Effector memory CD8-positive, alpha-beta T cell (primary cell): ENCODE data around the gene SGK1.
A peak's percentile ranks its signal among the peaks of the same experiment; 100 is the strongest.
"Not testable (repeated sequence)": the region's sequence is repeated elsewhere in the genome, so short reads cannot be mapped to it uniquely, and the experiment has no call there.

Experiments
- ATAC-seq: fragments of 150-1000 bp; cut with Tn5 transposase; replicated peaks from 2 replicates; pipeline ENCODE4 v1.10.0; 2021; ENCODE audit warnings: mild to moderate bottlenecking, moderate library complexity
- DNase-seq, 3 experiments: peaks; one replicate each; pipeline ENCODE4 v3.0.0; 2021
- H3K27ac Mint-ChIP-seq, 2 donors: one replicate each; pipeline ENCODE4 v1.8.0; 2022; ENCODE audit warnings: mild to moderate bottlenecking in 2 of 2, mixed read lengths in 2 of 2, moderate library complexity in 2 of 2
- H3K27me3 Mint-ChIP-seq, 2 donors: one replicate each; pipeline ENCODE4 v1.8.0; 2022; ENCODE audit warnings: mixed read lengths in 2 of 2
- H3K36me3 Mint-ChIP-seq: one replicate; pipeline ENCODE4 v1.8.0; 2022; ENCODE audit warnings: mild to moderate bottlenecking, moderate library complexity, mixed read lengths; ENCODE audit not compliant: insufficient read depth
- H3K4me1 Mint-ChIP-seq, 2 donors: one replicate each; pipeline ENCODE4 v1.8.0; 2022; ENCODE audit warnings: low read depth in 2 of 2, mixed read lengths in 2 of 2
- H3K4me3 Mint-ChIP-seq, 2 donors: one replicate each; pipeline ENCODE4 v1.8.0; 2022; ENCODE audit warnings: mild to moderate bottlenecking in 2 of 2, mixed read lengths in 2 of 2, moderate library complexity in 2 of 2
- H3K9me3 Mint-ChIP-seq, 2 donors: one replicate each; pipeline ENCODE4 v1.8.0; 2022; ENCODE audit warnings: mixed read lengths in 2 of 2

The SGK1 gene

DNA sequence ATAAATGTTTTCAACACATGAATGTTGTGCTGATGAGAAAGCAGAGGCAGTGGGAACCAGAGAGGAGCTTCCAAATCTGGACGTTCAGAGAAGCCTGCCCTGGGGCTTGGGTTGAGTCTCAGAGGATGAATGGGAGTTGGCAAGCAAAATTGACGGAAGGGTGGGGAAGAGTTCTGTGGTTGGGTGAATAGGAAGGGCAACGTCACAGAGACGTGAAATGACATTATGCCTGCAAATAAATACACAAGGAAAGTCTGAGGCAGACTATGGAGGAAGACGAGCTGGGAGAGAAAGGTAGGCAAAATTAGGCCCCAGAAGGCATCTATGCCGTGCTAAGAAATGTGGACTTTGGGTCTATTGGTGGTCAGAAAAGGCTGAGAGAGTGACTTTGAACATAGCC, 25.2 kb upstream of the SGK1 start:
- Mint-ChIP-seq H3K4me1 (no peaks in the 10 kb centered on the region), H3K27me3 (no peaks in the 10 kb centered on the region), H3K27ac (no peak overlapping the region), H3K9me3 (no peaks in the 10 kb centered on the region), H3K36me3 (no peaks in the 10 kb centered on the region), H3K4me3 (no peak overlapping the region)
- DNase-seq (no peak), ATAC-seq (no peak)

DNA sequence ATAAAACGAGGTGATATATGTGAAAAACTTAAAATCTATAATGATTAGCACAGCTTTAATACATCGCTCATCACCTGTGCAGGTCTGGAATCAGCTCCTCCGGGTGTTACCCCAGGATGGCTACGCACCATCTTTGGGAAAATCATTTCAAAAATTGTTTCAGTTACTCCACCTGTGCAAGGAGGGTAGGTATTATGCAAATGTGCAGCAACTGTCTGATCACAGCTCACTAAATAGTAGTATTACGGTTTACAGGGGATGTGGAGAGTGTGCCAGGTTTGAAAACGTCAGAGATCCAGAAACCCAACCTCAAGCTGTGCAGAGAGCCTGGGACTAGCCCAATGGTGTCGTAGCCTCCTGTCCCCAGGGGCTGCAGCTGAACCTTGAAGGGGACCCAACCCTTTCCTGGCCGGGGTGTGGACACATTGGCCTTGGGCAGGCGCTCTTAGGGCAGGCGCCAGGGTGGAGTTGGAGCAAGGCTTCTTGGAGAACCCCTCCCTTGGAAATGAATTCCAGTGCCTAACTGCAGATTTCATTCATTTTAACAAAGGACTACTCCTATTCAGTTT, 24.2 kb upstream of the SGK1 start:
- no peak overlapping the region for H3K27ac Mint-ChIP-seq
- peaks cover 0 to 4% of the 10 kb centered on the region in 2 donors for H3K4me1 Mint-ChIP-seq
- H3K9me3 Mint-ChIP-seq = no peaks in the 10 kb centered on the region
- DNase-seq = no peak
- H3K27me3 Mint-ChIP-seq = no peaks in the 10 kb centered on the region
- H3K36me3 Mint-ChIP-seq = no peaks in the 10 kb centered on the region
- no peak for ATAC-seq
- no peak overlapping the region for H3K4me3 Mint-ChIP-seq

DNA sequence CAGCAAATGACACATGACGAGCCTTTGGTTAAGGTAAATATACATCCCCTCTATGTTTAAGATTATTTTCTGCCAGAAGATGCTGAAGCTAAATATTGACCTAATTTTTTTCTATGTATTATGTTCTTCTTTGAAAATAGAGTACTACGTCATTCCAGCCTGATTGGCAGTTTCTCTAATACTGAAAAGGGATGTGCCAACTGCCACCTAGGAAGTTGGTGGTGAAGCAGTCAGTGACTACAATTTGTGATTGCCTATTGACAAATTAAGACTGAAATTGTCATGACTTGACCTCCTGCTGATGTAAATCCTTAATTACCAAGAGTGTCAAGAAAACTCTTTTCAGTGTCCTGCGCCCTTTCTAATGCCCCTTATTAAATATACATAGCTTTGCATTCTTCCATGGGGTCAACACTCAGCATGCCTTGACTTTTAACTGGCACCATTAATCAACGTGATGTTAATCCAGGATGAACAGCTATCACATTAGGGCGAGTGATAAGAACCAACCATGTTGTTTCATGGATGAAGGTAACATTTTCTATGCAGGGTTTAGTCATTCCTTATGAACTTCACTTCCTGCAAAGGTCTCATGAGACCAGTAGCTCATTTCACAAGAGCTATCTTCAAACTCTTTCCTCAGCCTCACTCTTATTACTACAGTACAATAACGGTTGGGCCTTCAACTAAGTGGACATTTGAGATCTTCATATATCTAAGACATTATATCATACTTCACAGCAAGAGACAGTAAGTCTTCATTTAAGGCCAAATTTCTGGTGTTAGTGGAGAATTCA, 22.5 kb upstream of the SGK1 start:
- peaks cover 0 to 4% of the 10 kb centered on the region in 2 donors for H3K4me1 Mint-ChIP-seq
- DNase-seq = no peak
- ATAC-seq = no peak
- no peak overlapping the region for H3K4me3 Mint-ChIP-seq
- H3K27ac Mint-ChIP-seq = no peak overlapping the region
- no peaks in the 10 kb centered on the region for H3K9me3 Mint-ChIP-seq
- no peaks in the 10 kb centered on the region for H3K36me3 Mint-ChIP-seq
- no peaks in the 10 kb centered on the region for H3K27me3 Mint-ChIP-seq

DNA sequence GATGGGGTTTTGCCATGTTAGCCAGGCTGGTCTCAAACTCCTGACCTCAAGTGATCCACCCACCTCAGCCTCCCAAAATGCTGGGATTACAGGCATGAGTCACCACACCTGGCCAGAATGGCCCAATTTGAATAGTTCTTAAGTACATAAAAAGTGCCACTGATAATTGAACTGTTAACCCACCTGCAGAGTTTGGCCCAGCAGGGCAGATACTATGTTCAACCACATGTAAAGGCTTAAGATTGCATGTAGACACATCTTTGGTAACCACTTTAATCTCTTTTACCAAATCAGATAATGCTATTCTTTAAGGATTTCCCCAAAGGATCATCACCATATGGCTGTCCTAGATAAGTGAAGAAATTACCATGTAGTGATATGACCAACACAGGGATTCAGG, 21.3 kb upstream of the SGK1 start:
- Mint-ChIP-seq H3K4me1 (peaks cover 0 to 4% of the 10 kb centered on the region in 2 donors), H3K27me3 (no peaks in the 10 kb centered on the region), H3K4me3 (no peak overlapping the region), H3K36me3 (no peaks in the 10 kb centered on the region), H3K9me3 (no peaks in the 10 kb centered on the region), H3K27ac (no peak overlapping the region)
- DNase-seq (no peak), ATAC-seq (no peak)

- no peak overlapping the region for H3K4me3 Mint-ChIP-seq
- ATAC-seq (peak; percentile 56), DNase-seq (no peak)
- no peaks in the 10 kb centered on the region for H3K36me3 Mint-ChIP-seq
- H3K4me1 Mint-ChIP-seq = no peaks in the 10 kb centered on the region
- H3K27me3 Mint-ChIP-seq = no peaks in the 10 kb centered on the region
- no peak overlapping the region for H3K27ac Mint-ChIP-seq
- no peaks in the 10 kb centered on the region for H3K9me3 Mint-ChIP-seq
Measured at GRCh38 chr6:134331256-134331655, 13.3 kb upstream of the SGK1 start.

DNA sequence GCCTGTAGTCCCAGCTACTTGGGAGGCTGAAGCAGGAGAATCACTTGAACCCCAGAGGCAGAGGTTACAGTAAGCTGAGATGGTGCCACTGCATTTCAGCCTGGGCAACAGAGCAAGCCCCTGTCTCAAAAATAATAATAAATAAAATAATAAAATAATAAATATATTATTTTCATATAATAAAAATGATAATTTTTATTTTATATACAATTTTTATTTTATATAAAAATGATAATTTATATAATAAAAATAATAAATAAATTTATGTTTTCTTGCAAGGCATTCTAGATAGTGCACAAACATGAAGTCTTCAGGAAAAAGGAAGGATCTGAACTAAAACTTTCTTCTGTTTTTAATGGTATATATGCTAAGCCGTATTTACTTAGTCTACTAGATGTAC, 12.6 kb upstream of the SGK1 start:
- Mint-ChIP-seq H3K27me3 (no peaks in the 10 kb centered on the region), H3K9me3 (no peaks in the 10 kb centered on the region), H3K27ac (no peak overlapping the region), H3K36me3 (no peaks in the 10 kb centered on the region), H3K4me3 (no peak overlapping the region), H3K4me1 (no peaks in the 10 kb centered on the region)
- no peak for ATAC-seq
- no peak for DNase-seq

GRCh38 chr6:134328792-134329191, 10.9 kb upstream of the SGK1 start:
- DNase-seq = no peak
- H3K9me3 Mint-ChIP-seq = no peaks in the 10 kb centered on the region
- no peaks in the 10 kb centered on the region for H3K36me3 Mint-ChIP-seq
- no peaks in the 10 kb centered on the region for H3K4me1 Mint-ChIP-seq
- H3K4me3 Mint-ChIP-seq = no peak overlapping the region
- no peak for ATAC-seq
- H3K27ac Mint-ChIP-seq = no peak overlapping the region
- H3K27me3 Mint-ChIP-seq = no peaks in the 10 kb centered on the region

- Mint-ChIP-seq H3K27me3 (no peaks in the 10 kb centered on the region), H3K9me3 (no peaks in the 10 kb centered on the region), H3K4me3 (no peak overlapping the region), H3K36me3 (no peaks in the 10 kb centered on the region), H3K4me1 (no peaks in the 10 kb centered on the region), H3K27ac (no peak overlapping the region)
- ATAC-seq = no peak
- DNase-seq = no peak
Measured at GRCh38 chr6:134328138-134328537, 10.2 kb upstream of the SGK1 start.

DNA sequence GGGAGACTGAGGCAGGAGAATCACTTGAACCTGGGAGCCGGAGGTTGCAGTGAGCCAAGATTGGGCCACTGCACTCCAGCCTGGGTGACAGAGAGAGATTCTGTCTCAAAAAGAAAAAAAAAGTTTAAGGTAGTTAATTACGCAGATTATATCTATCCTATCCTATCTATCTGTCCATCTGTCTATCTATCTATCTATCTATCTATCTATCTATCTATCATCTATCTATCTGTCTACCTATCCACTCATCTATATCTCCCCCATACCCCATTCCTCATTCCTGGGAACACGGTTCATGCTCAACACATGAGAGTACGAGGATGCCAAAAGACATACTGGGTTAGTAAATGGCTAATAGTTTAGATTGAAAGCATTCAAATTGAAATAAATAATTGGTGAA, 8.3 kb upstream of the SGK1 start:
- H3K9me3 Mint-ChIP-seq, H3K4me3 Mint-ChIP-seq, H3K27me3 Mint-ChIP-seq, H3K36me3 Mint-ChIP-seq, DNase-seq, H3K4me1 Mint-ChIP-seq, H3K27ac Mint-ChIP-seq, ATAC-seq: not testable (repeated sequence)

DNA sequence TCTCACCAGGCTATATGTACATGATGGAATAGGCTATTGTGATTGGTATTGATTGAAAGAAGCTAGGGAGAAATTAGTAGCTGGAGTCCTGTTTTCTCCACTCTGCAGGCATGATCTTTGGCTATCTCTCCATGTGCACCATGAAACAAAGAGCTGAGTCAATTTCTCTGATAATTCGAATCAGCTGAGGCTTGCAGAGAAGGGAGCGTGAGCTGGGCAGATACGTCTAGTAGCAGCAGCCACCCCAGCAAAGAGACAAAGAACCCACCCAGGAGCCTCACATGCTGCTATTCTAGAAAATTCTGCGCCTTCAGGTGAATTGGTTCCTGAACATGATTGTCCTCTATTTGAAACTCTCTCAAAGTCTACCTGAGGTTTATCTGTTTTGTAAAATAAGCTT, 6.9 kb upstream of the SGK1 start:
- Mint-ChIP-seq H3K27me3 (peaks cover 3 to 4% of the 10 kb centered on the region in 2 donors), H3K9me3 (no peaks in the 10 kb centered on the region), H3K4me3 (no peak overlapping the region), H3K4me1 (no peaks in the 10 kb centered on the region), H3K36me3 (no peaks in the 10 kb centered on the region), H3K27ac (no peak overlapping the region)
- DNase-seq (no peak), ATAC-seq (no peak)

DNA sequence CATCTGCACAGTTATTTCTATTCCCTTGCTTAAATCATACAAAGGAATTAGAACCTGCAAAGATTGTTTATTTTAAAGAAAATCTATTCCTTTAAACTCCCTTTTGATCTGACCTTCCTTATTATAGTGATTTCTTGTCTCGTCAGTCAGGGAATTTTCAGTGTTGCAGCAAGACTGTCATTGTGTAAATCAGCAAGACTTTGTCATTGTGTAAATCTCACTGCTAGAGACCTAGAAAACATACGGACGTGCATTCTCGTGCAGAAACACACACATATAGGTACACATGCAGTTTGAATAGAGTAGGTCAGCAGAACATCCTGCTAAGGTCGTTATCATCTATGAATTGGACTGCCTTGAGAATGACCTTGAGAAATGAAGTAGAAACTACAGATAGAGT, 6.2 kb upstream of the SGK1 start:
- H3K36me3 Mint-ChIP-seq = no peaks in the 10 kb centered on the region
- DNase-seq (no peak), ATAC-seq (no peak)

GRCh38 chr6:134323698-134324097, 5.8 kb upstream of the SGK1 start:
- H3K27ac Mint-ChIP-seq = no peak overlapping the region
- no peak overlapping the region for H3K4me3 Mint-ChIP-seq
- H3K4me1 Mint-ChIP-seq = no peaks in the 10 kb centered on the region
- peaks cover 13 to 15% of the 10 kb centered on the region in 2 donors for H3K27me3 Mint-ChIP-seq
- no peak for ATAC-seq
- no peaks in the 10 kb centered on the region for H3K36me3 Mint-ChIP-seq
- H3K9me3 Mint-ChIP-seq = no peaks in the 10 kb centered on the region
- no peak for DNase-seq

More for the DNA sequence above, 6.2 kb upstream of the SGK1 start:
- peaks cover 8 to 11% of the 10 kb centered on the region in 2 donors for H3K27me3 Mint-ChIP-seq
- H3K27ac Mint-ChIP-seq = no peak overlapping the region
- H3K4me1 Mint-ChIP-seq = no peaks in the 10 kb centered on the region
- no peaks in the 10 kb centered on the region for H3K9me3 Mint-ChIP-seq
- no peak overlapping the region for H3K4me3 Mint-ChIP-seq

DNA sequence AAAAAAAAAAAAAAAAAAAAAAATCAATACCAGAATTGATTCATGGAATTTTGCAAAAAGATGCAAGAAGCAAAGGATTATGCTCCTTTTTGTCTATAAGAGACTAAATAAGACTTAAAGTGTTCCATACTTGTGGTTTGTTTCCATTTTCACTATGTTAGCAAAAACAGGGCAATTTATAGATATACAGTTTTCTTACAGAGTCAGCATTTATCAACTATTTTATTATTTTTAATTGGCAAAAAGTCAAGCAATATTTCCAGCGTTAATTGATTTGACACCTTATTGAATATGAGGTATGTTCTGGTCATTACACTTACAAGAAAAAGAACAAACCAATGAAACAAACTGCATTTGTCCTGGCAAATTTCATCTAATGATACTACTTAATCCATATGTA, 5.4 kb upstream of the SGK1 start:
- ATAC-seq (no peak), DNase-seq (no peak)
- Mint-ChIP-seq H3K4me1 (peaks cover 0 to under 1% of the 10 kb centered on the region in 2 donors), H3K36me3 (no peaks in the 10 kb centered on the region), H3K9me3 (no peaks in the 10 kb centered on the region), H3K27ac (no peak overlapping the region), H3K27me3 (peaks cover 17 to 19% of the 10 kb centered on the region in 2 donors), H3K4me3 (no peak overlapping the region)

DNA sequence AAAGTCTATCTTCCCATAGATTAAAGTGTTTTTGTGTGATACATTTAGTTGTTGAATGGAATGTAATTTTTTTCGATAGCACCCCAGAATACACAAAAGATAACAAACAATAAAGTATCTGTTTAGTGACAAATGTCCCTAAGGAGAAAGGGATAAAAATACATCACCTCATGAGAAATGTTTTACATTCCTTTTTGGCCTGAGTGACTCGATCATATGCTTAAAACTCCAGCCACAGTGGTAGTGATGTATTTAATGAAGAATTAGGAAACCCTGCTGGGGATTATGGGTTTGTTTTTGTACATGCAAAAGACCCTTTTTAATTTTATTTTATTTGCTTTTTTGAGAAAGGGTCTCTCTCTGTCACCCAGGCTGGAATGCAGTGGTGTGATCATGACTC, 4.3 kb upstream of the SGK1 start:
- Mint-ChIP-seq H3K4me3 (no peak overlapping the region), H3K27me3 (peaks cover 27 to 30% of the 10 kb centered on the region in 2 donors), H3K9me3 (no peaks in the 10 kb centered on the region), H3K36me3 (no peaks in the 10 kb centered on the region), H3K4me1 (peaks cover 7 to 11% of the 10 kb centered on the region in 2 donors), H3K27ac (no peak overlapping the region)
- no peak for ATAC-seq
- DNase-seq = no peak
